Heart left ventricle (tissue), 16 donors: ENCODE results near the gene PRAMEF12. TPM values are rescaled to one million over a fixed set of nuclear protein-coding genes. Genes with fewer than 3 reads are reported as not detected.
"Not testable (repeated sequence)": the region's sequence is repeated elsewhere in the genome, so short reads cannot be mapped to it uniquely, and the experiment has no call there.

Experiments used
- ATAC-seq, 4 donors: fragments of 200-7000 bp; cut with Tn5 transposase; one replicate each; pipeline ENCODE4 v1.9.1; 2020 to 2022; ENCODE audit warnings: moderate library complexity in 4 of 4, mild to moderate bottlenecking in 3 of 4, moderate number of reproducible peaks in 1 of 4
- DNase-seq, 5 donors: peaks; one replicate each; pipeline ENCODE4 v3.0.0-alpha.2; 2020
- H3K27ac ChIP-seq, 12 donors: fragments of 200-600 bp; sonication (generic) in 4 of 12; one replicate each; pipeline versions ENCODE4 v1.5.0 to v1.8.0; 2016 to 2022; ENCODE audit warnings: mild to moderate bottlenecking in 2 of 12
- H3K27me3 ChIP-seq, 9 donors: fragments of 200-600 bp; sonication (generic) in 2 of 9; one replicate each; pipeline versions ENCODE4 v1.5.1 to v1.8.0; 2016 to 2022; ENCODE audit warnings: mild to moderate bottlenecking in 3 of 9
- H3K36me3 ChIP-seq, 9 donors: fragments of 200-600 bp; sonication (generic) in 2 of 9; one replicate each; pipeline versions ENCODE4 v1.5.0 to v1.8.0; 2018 to 2022; ENCODE audit warnings: mild to moderate bottlenecking in 2 of 9
- H3K4me1 ChIP-seq, 12 donors: fragments of 200-600 bp; sonication (generic) in 4 of 12; one replicate each; pipeline versions ENCODE4 v1.5.0 to v1.8.0; 2016 to 2022; ENCODE audit warnings: mild to moderate bottlenecking in 3 of 12
- H3K4me3 ChIP-seq, 12 donors: fragments of 200-600 bp; sonication (generic) in 4 of 12; one replicate each; pipeline versions ENCODE4 v1.5.0 to v1.8.0; 2017 to 2022; ENCODE audit warnings: mild to moderate bottlenecking in 9 of 12, moderate library complexity in 4 of 12
- H3K9me3 ChIP-seq, 12 donors: fragments of 200-600 bp; sonication (generic) in 4 of 12; one replicate each; pipeline versions ENCODE4 v1.5.0 to v1.8.0; 2016 to 2022; ENCODE audit warnings: mild to moderate bottlenecking in 1 of 12
- POLR2A ChIP-seq, 2 donors: fragments of 450-650 bp; IDR thresholded peaks; one replicate each; pipeline ENCODE4 v1.6.1; 2017; ENCODE audit warnings: antibody characterized with exemption in 2 of 2, mild to moderate bottlenecking in 2 of 2, moderate library complexity in 2 of 2
- WGBS, 4 donors: extraction: QIAGEN DNeasy Blood & Tissue Kit in 2 of 4; methylation state at CpG; one replicate each; pipeline versions ENCODE4 v1.1.5 to v1.1.7; 2013 to 2018; 5-methylcytosine and 5-hydroxymethylcytosine counted together
- intact Hi-C, 10 donors: fragments of 100-400 bp; cut with DNase I; formaldehyde crosslinking; loops; one replicate each; pipeline versions ENCODE4 v1.11.1 to v1.14.2; 2022
- polyA plus RNA-seq, 2 donors: library from polyadenylated mRNA; stranded (reverse); fragments of 200-250 nt; gene quantifications; one replicate each; pipeline ENCODE4 v1.2.3, GENCODE V29; 2013
- total RNA-seq, 9 donors: library from RNA; depleted of rRNA in 2 of 9; stranded (reverse); fragments of >200 nt in 2 of 9; fragmentation: NEBNext Ultra II Directional in 3 of 9; extraction: Animal tissue kit (Norgen Biotek cat#: 25700) in 3 of 9; gene quantifications; one replicate each; pipeline versions ENCODE4 v1.1.0 to v1.2.4, GENCODE V29; 2016 to 2023
- TF ChIP-seq, protein P1 (sequence below), 12 donors: fragments of 200-600 bp; sonication (generic) in 4 of 12; IDR thresholded peaks; one replicate each; pipeline versions ENCODE4 v1.5.0 to v1.8.0; 2018 to 2022; ENCODE audit warnings: antibody characterized with exemption in 12 of 12, mild to moderate bottlenecking in 5 of 12
- donor health status: ischemic (EF 13 %, LVEDD 7.1; RV severe dilation, severe dysfunction).
- donor health status: healthy with polysubstance abuse.
- donor health status: DM: no; HTN: yes; CAD: no.
- donor health status: DM: no; HTN: no; CAD: no.
- donor health status: ischemic (EF 25% LVEDD 6.9; RV normal size, moderate dysfunction).
- donor health status: ischemic (EF 25% LVEDD 5.7; RV mildly dilated, moderate dysfunction).
- donor health status: healthy.
- donor health status: DM: yes; HTN: yes; CAD: no.
- donor health status: ischemic (EF 35%, LVEDD 5.7; RV mildly dilated, moderate dysfunction).
- donor health status: nonischemic (EF 11% LVEDD 7.7; RV severe dilation, severe dysfunction).
- donor health status: DM: yes; HTN: yes; CAD: no.
- donor health status: PGD.
- donor health status: ischemic (EF 29% LVEDD 5.4; RV normal size, mild dysfunction).
- donor health status: nonischemic (EF 23%, LVEDD 6.1; RV moderate dilation, normal function).

The PRAMEF12 gene
- total and polyA plus RNA-seq, 11 donors = not detected

- Histone ChIP-seq H3K27me3 (peaks cover 0 to 10% (median 0%) of the 10 kb centered on the region in 9 donors), H3K4me1 (no peaks in the 10 kb centered on the region), H3K27ac (no peak overlapping the region), H3K4me3 (no peak overlapping the region), H3K36me3 (no peaks in the 10 kb centered on the region), H3K9me3 (peaks cover 0 to 9% (median under 1%) of the 10 kb centered on the region in 12 donors)
- intact Hi-C loops = no loop called here
- TF ChIP-seq, protein P1, sequence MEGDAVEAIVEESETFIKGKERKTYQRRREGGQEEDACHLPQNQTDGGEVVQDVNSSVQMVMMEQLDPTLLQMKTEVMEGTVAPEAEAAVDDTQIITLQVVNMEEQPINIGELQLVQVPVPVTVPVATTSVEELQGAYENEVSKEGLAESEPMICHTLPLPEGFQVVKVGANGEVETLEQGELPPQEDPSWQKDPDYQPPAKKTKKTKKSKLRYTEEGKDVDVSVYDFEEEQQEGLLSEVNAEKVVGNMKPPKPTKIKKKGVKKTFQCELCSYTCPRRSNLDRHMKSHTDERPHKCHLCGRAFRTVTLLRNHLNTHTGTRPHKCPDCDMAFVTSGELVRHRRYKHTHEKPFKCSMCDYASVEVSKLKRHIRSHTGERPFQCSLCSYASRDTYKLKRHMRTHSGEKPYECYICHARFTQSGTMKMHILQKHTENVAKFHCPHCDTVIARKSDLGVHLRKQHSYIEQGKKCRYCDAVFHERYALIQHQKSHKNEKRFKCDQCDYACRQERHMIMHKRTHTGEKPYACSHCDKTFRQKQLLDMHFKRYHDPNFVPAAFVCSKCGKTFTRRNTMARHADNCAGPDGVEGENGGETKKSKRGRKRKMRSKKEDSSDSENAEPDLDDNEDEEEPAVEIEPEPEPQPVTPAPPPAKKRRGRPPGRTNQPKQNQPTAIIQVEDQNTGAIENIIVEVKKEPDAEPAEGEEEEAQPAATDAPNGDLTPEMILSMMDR (IDR thresholded peaks at IDR 0.05) = no peak
- TF ChIP-seq POLR2A (IDR thresholded peaks at IDR 0.05) = no peak
- WGBS, 4 donors = 75 to 85% (median 82%) methylated on average over 6 of the region's 6 CpGs
- DNase-seq = no peak
- no peak for ATAC-seq
Measured at GRCh38 chr1:12778907-12779306, 5.4 kb downstream of the PRAMEF12 start.

- H3K36me3 ChIP-seq, DNase-seq, H3K4me1 ChIP-seq, H3K27ac ChIP-seq, ATAC-seq, H3K27me3 ChIP-seq, intact Hi-C loops, H3K4me3 ChIP-seq: not testable (repeated sequence)
- H3K9me3 ChIP-seq = peaks cover 0 to 31% (median 15%) of the 10 kb centered on the region in 12 donors
- 78 to 83% (median 80%) methylated on average over 4 to 5 of the region's 5 CpGs; no CpG with 5 or more reads in 1 of the 4 donors for WGBS, 4 donors
Measured at GRCh38 chr1:12781488-12781887, 8.0 kb downstream of the PRAMEF12 start.

DNA sequence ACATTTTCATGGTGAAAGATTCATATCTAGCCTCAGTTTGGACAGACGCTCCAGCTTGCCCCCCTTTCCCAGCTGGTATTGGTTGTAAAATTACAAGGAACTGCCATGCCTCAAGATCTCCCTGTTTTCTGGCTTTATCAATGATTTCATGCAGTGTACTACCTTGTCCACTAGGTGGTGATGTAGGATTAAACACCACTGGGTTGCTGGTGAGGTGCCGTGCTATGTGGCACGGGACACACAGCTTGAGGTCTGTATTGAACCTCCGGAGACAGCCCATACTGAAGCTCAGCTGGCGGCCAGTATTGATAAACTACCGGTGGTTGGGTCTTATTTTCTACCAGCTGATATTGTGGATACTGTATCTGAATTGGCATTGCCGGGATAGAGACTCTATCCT lies 10.2 kb downstream of the PRAMEF12 start:
- H3K9me3 ChIP-seq = peaks cover 0 to 31% (median 15%) of the 10 kb centered on the region in 12 donors
- DNase-seq, H3K36me3 ChIP-seq, ATAC-seq, H3K4me3 ChIP-seq, H3K27ac ChIP-seq, H3K27me3 ChIP-seq, H3K4me1 ChIP-seq, intact Hi-C loops: not testable (repeated sequence)
- WGBS, 4 donors = 29 to 43% (median 38%) methylated on average over 4 to 6 of the region's 7 CpGs

- DNase-seq, H3K27me3 ChIP-seq, H3K4me3 ChIP-seq, ATAC-seq, H3K4me1 ChIP-seq, H3K36me3 ChIP-seq, H3K27ac ChIP-seq, intact Hi-C loops: not testable (repeated sequence)
- WGBS, 4 donors = 78 to 93% (median 80%) methylated on average over 7 to 8 of the region's 8 CpGs
- H3K9me3 ChIP-seq = peaks cover 0 to 31% (median 15%) of the 10 kb centered on the region in 12 donors
Measured at GRCh38 chr1:12784729-12785128, 11.2 kb downstream of the PRAMEF12 start.

- DNase-seq, H3K4me3 ChIP-seq, H3K36me3 ChIP-seq, intact Hi-C loops, H3K27ac ChIP-seq, H3K4me1 ChIP-seq, H3K27me3 ChIP-seq, H3K9me3 ChIP-seq, ATAC-seq: not testable (repeated sequence)
- 63 to 73% (median 67%) methylated on average over 3 to 5 of the region's 5 CpGs for WGBS, 4 donors
Measured at GRCh38 chr1:12791097-12791496, 17.6 kb downstream of the PRAMEF12 start, which contains the start of gene PRAMEF1. PRAMEF1 (plus strand) TSS chr1:12791397; CDS start chr1:12793228, 1,831 bp downstream.

GRCh38 chr1:12798911-12799310 lies 25.4 kb downstream of the PRAMEF12 start:
- 50 to 59% (median 52%) methylated on average over 4 of the region's 4 CpGs for WGBS, 4 donors
- intact Hi-C loops = no loop called here

More at GRCh38 chr1:12798911-12799310, 25.4 kb downstream of the PRAMEF12 start:
- DNase-seq = no peak
- no peak overlapping the region for H3K27ac ChIP-seq
- H3K9me3 ChIP-seq = peaks cover 0 to 7% (median 0%) of the 10 kb centered on the region in 12 donors
- H3K36me3 ChIP-seq = no peaks in the 10 kb centered on the region
- ATAC-seq = no peak
- no peak for TF ChIP-seq POLR2A (IDR thresholded peaks at IDR 0.05)
- TF ChIP-seq, protein P1 (IDR thresholded peaks at IDR 0.05) = no peak
- no peaks in the 10 kb centered on the region for H3K4me1 ChIP-seq
- H3K27me3 ChIP-seq = no peaks in the 10 kb centered on the region
- H3K4me3 ChIP-seq = no peak overlapping the region
